HUES48 (cell line): ENCODE measurements around the gene CTRB1.
A peak's percentile ranks its signal among the peaks of the same experiment; 100 is the strongest.
"Not testable (repeated sequence)": the region's sequence is repeated elsewhere in the genome, so short reads cannot be mapped to it uniquely, and the experiment has no call there.

Experiments used
- H3K27ac ChIP-seq: one replicate; pipeline ENCODE4 v1.7.0; 2013; ENCODE audit warnings: low read depth, low read length, inconsistent platforms
- H3K27me3 ChIP-seq: 2 replicates; pipeline ENCODE4 v1.6.1; 2013; ENCODE audit warnings: mild to moderate bottlenecking, low read length; ENCODE audit not compliant: control insufficient read depth, insufficient read depth
- H3K36me3 ChIP-seq: 2 replicates; pipeline ENCODE4 v1.6.1; 2013; ENCODE audit warnings: low read length; ENCODE audit not compliant: control insufficient read depth, insufficient read depth
- H3K4me1 ChIP-seq: 2 replicates; pipeline ENCODE4 v1.6.1; 2013; ENCODE audit warnings: mild to moderate bottlenecking, low read length; ENCODE audit not compliant: control insufficient read depth, insufficient read depth
- H3K4me3 ChIP-seq: 2 replicates; pipeline ENCODE4 v1.5.1; 2013; ENCODE audit warnings: mild to moderate bottlenecking, low read depth, low read length
- H3K9ac ChIP-seq: 2 replicates; pipeline ENCODE4 v1.6.1; 2013; ENCODE audit warnings: mild to moderate bottlenecking, low read depth, low read length, moderate library complexity
- H3K9me3 ChIP-seq: 2 replicates; pipeline ENCODE4 v1.6.1; 2013; ENCODE audit warnings: low read length; ENCODE audit not compliant: control insufficient read depth, insufficient read depth

Gene CTRB1

DNA sequence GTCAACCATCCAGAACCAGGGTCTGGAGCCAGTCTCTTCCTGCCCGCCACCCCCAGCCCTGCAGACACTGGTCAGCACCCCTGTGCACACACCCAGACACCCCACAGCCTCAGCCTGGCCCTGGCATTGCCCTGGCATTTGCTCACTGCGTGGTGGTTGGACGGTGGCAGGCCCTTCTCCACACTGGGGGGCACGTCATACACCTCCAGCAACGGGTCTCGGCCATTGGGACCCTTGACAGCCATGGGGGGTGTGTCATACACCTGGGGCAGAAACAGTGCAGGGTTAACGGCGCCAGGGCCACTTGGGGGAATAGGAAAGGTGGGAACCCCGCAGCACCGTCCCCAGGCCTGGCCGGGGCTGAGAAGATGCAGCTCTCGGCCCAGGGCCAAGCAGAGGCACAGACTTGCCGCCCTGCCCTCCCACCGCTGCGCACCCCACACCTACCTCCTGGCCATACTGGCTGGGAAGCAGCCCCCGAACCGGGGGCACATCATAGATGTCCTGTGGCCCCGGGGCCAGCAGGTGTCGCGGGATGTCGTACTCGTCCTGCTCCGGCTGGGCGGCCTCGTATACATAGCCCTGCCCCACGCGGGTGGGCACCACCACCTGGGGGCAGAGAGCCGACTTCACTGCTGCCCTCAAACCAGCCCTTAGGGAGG lies 18.1 kb downstream of the CTRB1 start:
- Histone ChIP-seq H3K4me1 (no peaks in the 10 kb centered on the region; the same call in 1 of the 2 replicates), H3K27ac (no peak overlapping the region), H3K36me3 (peaks cover 76% of the 10 kb centered on the region), H3K27me3 (no peaks in the 10 kb centered on the region), H3K4me3 (no peak overlapping the region), H3K9me3 (no peaks in the 10 kb centered on the region), H3K9ac (no peak overlapping the region)

DNA sequence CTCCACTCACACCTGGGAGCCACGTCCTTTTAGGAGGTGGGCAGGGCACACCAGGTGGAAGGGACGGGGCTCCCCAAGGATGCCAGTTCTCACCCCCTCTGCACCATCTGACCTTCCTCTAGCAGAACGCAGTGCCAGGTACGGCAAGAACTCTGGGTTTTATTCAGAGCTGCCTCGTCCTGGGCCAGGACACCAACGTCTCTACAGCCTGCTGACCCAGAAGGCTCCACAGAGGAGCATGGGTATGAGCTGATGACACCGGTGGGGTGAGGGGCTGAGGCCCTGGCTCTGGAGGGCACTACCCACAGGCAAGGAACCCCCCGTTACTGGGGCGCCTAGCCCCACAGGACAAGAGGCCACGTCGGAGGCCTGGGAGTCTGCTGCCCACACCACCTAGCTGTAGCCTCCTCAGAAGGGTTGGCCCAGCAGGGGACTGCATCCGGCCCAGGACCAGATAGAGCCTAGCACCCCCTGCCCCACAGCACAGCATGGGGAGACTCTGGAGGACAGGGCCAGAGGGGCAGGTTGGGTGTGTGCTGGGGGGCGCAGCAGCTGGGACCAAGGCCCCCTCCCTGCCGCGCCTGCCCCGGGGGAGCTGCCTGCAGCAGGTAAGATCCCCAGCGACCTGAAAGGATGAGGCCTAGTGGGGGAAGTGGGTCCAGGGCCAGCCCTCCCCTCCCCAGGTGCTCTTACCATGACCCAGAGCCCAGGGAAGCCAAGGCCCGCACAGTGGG lies 18.8 kb downstream of the CTRB1 start:
- Histone ChIP-seq H3K9ac (no peak overlapping the region), H3K27me3 (no peaks in the 10 kb centered on the region), H3K9me3 (no peaks in the 10 kb centered on the region), H3K4me1 (no peaks in the 10 kb centered on the region; the same call in 1 of the 2 replicates), H3K4me3 (no peak overlapping the region), H3K27ac (no peak overlapping the region), H3K36me3 (peaks cover 79% of the 10 kb centered on the region)

DNA sequence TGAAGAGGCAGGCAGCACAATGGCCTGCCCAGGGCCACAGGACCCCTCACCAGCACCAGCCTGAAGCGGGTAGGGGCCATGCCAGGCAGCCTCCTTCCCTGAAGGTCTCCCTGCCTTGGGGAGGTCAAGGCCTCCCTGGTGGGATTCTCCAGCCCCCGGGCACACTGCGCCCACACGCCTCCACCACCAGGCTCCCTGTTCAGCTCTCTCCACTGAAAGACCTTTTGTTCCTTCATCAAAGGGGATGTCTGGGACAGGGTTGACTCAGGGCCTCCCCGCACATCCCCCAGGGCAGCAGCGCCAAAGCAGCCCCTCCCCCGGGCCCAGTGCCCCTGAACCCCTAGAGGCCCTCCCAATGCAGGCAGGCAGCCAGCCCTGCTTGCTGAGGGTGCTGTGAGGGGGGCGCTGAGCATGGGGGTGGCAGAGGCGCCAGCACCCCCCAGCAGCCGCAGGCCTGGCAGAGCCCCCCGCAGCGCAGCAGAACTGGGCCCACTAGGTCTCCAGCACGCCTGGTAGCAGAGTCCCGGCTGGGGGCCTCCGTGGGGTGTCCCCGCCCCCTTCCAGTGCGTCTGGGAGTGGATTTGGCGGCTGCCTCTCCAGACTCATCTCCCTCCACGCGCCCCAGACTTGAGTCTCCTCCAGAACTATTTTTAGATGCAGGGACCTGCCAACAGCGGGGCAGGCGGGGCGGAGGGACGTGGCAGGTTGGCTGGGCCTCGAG lies 19.5 kb downstream of the CTRB1 start:
- Histone ChIP-seq H3K4me3 (no peak overlapping the region), H3K4me1 (no peaks in the 10 kb centered on the region; the same call in 1 of the 2 replicates)

DNA sequence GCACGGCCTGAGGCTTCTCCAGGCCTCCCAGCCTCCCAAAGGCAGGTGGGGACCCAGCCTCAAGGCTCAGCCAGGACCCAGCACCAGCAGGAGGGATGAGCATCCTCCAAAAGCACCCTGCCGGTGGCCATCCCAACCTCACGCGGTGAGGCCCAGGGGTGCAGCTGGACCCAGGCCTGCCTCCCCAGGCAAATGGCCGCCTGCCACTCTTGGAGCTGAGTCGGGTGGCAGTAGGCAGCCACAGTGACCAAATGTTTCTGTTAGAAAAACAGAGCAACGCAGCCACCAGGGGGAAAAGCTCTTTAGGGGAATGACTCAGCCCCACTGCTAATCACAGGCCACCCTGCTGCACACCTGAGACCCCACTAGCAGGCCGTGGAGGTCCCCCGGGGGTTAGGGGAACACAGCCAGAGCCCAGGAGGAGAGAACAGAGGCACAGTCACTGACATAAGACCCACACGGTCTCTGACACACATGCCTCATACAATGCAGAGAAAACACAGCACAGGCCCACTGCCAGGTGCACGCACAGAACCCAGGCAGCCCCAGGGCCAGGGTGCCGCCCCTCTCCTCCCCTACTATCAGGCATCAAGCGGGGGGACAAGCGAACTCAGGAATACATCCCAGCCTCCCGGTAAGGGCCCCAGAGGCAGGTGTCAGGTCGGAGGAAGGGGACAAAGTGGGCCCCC lies 20.2 kb downstream of the CTRB1 start:
- H3K36me3 ChIP-seq = peaks cover 79% of the 10 kb centered on the region

More for the DNA sequence above, 19.5 kb downstream of the CTRB1 start:
- H3K9me3 ChIP-seq = no peaks in the 10 kb centered on the region
- peak overlapping the region; percentile 2 for H3K27ac ChIP-seq
- no peak overlapping the region for H3K9ac ChIP-seq
- no peaks in the 10 kb centered on the region for H3K27me3 ChIP-seq
- H3K36me3 ChIP-seq = peaks cover 79% of the 10 kb centered on the region

DNA sequence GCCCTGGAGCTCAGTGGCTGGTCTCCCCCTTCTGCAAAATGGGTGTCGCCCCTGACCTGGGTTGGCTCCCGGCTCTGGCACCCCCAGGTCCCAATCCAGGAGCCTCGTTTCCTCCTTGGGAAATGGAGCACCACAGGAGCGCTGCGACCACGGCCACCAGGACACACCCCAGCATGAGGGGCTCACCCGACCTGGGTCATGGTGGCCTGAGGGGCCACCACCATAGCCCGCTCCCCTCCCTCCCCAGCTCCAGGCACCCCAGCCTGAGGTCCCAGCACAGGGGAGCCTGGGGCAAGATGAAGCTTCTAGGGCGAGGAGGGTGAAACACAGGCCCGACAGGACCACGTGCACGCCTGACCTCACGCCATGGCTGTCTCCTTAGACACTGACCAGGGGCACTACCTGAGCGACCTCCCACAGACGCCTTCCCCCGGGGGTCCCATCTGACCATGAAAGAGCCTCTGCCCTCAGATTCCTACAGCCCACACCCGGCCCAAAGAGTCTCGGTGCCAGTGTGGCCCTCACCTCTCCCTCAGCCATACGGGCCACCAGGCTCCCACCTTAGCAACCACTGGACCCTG lies 20.8 kb downstream of the CTRB1 start:
- H3K4me1 ChIP-seq = peaks cover 6% of the 10 kb centered on the region
- no peak overlapping the region for H3K4me3 ChIP-seq
- no peak overlapping the region for H3K9ac ChIP-seq
- H3K27me3 ChIP-seq = no peaks in the 10 kb centered on the region
- no peak overlapping the region for H3K27ac ChIP-seq
- H3K36me3 ChIP-seq = peaks cover 76% of the 10 kb centered on the region
- H3K9me3 ChIP-seq = no peaks in the 10 kb centered on the region

More for the DNA sequence above, 20.2 kb downstream of the CTRB1 start:
- Histone ChIP-seq H3K9me3 (no peaks in the 10 kb centered on the region), H3K4me1 (no peaks in the 10 kb centered on the region; the same call in 1 of the 2 replicates), H3K9ac (no peak overlapping the region; the same call in 1 of the 2 replicates), H3K27me3 (no peaks in the 10 kb centered on the region), H3K27ac (peak overlapping the region; percentile 2), H3K4me3 (no peak overlapping the region)

DNA sequence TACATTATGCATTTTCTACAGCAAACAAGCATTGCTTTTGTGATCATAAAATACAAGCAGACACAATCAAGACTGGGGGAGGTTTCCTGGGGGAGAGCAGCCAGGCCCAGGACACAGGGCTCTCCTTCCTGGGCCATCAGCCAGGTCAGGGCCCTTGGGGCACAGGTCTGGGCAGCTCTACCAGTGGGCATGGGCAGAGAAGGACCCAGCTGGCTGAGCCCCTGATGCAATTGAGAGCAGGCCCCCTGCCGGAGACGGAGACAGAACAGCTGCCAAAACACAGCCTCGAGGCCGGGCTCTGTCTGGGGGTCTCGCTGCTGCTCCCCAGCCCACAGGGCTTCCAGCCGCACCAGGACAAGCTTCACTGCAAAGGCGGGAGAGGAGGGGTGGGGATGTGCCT lies 21.8 kb downstream of the CTRB1 start:
- Histone ChIP-seq H3K4me1 (peaks cover 16% of the 10 kb centered on the region), H3K36me3 (peaks cover 66% of the 10 kb centered on the region)
- H3K9ac ChIP-seq, H3K9me3 ChIP-seq, H3K4me3 ChIP-seq, H3K27ac ChIP-seq, H3K27me3 ChIP-seq: not testable (repeated sequence)

DNA sequence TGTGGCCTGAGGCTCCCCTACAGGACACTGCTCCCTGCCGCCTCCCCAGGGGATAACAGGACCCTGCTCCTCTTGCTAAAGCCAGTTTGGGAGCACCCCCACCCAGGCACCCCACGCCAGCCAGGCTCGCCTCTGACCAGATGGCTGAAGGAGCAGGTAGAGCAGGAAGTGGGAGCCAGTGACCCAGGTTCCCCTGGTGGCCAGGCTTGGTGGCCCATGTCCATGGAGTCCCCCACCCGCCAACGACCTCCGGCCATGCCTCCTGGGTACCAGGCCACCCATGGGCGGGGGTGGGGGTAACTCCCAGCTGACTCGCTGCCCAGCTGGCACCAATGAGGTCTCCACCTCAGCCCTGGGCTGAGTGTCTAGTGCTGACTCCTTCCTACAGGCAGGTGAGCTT lies 22.6 kb downstream of the CTRB1 start:
- no peak overlapping the region for H3K9ac ChIP-seq
- H3K36me3 ChIP-seq = peaks cover 58% of the 10 kb centered on the region
- no peaks in the 10 kb centered on the region for H3K9me3 ChIP-seq
- H3K27me3 ChIP-seq = no peaks in the 10 kb centered on the region
- H3K4me1 ChIP-seq = peaks cover 24% of the 10 kb centered on the region
- no peak overlapping the region for H3K4me3 ChIP-seq
- no peak overlapping the region for H3K27ac ChIP-seq

DNA sequence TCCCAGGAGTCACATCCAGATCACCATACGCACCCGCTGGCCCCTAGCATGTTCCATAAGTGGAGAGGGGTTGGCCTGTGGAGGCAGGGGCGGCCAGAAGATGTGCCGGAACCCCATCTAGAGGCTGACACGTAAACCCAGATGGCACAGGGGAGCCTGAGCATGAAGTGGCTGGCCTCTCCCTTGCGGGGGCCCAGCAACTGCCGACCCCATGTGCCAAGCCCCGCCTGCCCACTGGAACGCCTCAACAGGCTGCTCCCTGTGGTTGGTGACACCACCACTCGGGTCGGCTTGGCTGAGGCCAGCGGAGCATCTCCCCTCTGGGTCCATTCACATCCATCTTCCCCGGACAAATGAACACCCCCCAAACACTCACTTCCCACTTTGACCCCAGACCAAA lies 23.2 kb downstream of the CTRB1 start:
- H3K4me1 ChIP-seq = peaks cover 25% of the 10 kb centered on the region
- H3K27ac ChIP-seq = no peak overlapping the region
- no peaks in the 10 kb centered on the region for H3K27me3 ChIP-seq
- no peak overlapping the region for H3K4me3 ChIP-seq
- H3K9me3 ChIP-seq = no peaks in the 10 kb centered on the region
- no peak overlapping the region for H3K9ac ChIP-seq
- peaks cover 52% of the 10 kb centered on the region for H3K36me3 ChIP-seq

DNA sequence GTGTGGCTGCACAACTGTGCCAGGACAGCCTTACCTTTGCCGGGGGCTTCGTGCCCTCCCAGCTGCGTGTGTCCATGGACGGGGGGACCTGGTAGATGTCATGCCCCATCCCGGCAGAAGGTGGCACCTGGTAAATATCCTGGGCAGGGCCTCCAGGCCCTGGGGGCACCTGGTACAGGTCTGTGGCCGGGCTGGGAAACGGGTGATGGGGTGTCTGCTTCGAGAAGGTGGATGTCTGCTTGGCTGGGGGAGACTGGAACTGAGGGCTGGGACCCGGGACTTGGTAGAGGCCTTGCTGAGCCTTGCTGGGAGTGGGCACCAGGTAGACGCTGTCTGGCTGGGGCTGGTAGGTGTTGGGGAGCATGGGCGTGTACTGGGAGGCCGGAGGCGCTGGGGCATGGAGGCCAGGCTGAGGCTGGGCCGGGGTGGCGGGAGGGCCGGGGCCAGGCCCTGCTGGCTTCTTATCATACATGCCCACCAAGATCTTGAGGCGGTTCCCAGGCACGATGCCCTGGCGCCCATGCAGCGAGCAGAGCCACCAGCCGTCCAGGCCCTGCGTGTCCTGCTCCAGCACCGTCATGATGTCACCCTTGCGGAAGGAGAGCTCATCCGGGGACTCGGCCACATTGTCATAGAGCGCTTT lies 23.8 kb downstream of the CTRB1 start:
- H3K4me1 ChIP-seq = peaks cover 25% of the 10 kb centered on the region
- H3K27me3 ChIP-seq, H3K27ac ChIP-seq, H3K9ac ChIP-seq, H3K9me3 ChIP-seq, H3K4me3 ChIP-seq: not testable (repeated sequence)
- peaks cover 48% of the 10 kb centered on the region for H3K36me3 ChIP-seq

DNA sequence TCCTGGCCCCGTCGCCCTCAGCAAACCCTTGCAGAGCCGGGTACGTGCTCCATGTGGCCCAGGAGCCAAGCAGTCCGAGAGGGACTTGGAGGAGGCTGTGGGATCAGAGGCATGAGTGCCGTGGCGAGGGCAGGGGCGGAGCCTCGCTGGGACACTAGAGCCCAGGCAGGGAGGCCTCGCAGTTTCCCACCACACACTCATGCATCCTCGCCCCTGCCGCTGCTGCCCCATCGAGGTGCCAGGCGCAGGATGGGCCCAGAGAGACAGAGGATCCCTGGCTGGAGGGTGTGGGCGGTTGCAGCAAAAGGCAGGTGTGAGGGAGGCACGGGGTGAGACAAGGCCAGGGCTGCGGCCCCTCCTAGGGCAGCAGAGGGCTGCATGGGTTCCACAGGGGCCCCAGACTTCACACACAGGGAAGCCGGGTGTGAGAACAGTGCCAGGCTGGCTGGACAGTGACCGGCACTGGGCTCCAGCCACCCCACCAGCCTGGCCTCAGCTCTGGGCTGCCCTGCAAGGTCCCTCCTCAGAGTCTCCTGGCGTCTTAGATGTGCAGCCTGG lies 25.0 kb downstream of the CTRB1 start:
- Histone ChIP-seq H3K36me3 (peaks cover 46% of the 10 kb centered on the region), H3K4me3 (no peak overlapping the region), H3K4me1 (peaks cover 25% of the 10 kb centered on the region), H3K9me3 (no peaks in the 10 kb centered on the region), H3K9ac (no peak overlapping the region), H3K27ac (peak overlapping the region; percentile 91), H3K27me3 (no peaks in the 10 kb centered on the region)
